H9 (cell line): ENCODE data around the gene MANSC4. TPM values are rescaled to one million over a fixed set of nuclear protein-coding genes. Genes with fewer than 3 reads are reported as not detected.

Experiments
- DNase-seq: peaks from one replicate; pipeline ENCODE4 v3.0.0-alpha.2; 2017
- H2AFZ ChIP-seq: one replicate; pipeline ENCODE4 v1.6.1; 2013; ENCODE audit warnings: mild to moderate bottlenecking, low read length, control low read depth, moderate library complexity
- H2AK5ac ChIP-seq: 2 replicates; pipeline ENCODE4 v1.6.1; 2013; ENCODE audit warnings: low read length, control low read depth, mixed read lengths; ENCODE audit not compliant: insufficient read length
- H2BK120ac ChIP-seq: one replicate; pipeline ENCODE4 v1.6.1; 2013; ENCODE audit warnings: low read depth, mild to moderate bottlenecking, low read length, control low read depth, inconsistent platforms; ENCODE audit not compliant: poor library complexity, severe bottlenecking
- H2BK12ac ChIP-seq: 2 replicates; pipeline ENCODE4 v1.6.1; 2013; ENCODE audit warnings: low read length, control low read depth, mixed read lengths, low read depth; ENCODE audit not compliant: insufficient read length
- H2BK15ac ChIP-seq: 2 replicates; pipeline ENCODE4 v1.6.1; 2013; ENCODE audit warnings: low read depth, low read length, control low read depth
- H2BK20ac ChIP-seq: one replicate; pipeline ENCODE4 v1.6.1; 2013; ENCODE audit warnings: low read depth, mild to moderate bottlenecking, low read length, control low read depth, inconsistent platforms; ENCODE audit not compliant: poor library complexity, severe bottlenecking
- H2BK5ac ChIP-seq: 2 replicates; pipeline ENCODE4 v1.6.1; 2013; ENCODE audit warnings: low read length, control low read depth, mixed read lengths; ENCODE audit not compliant: insufficient read length
- H3K14ac ChIP-seq: 2 replicates; pipeline ENCODE4 v1.6.1; 2013; ENCODE audit warnings: low read length, control low read depth; ENCODE audit not compliant: insufficient read depth
- H3K18ac ChIP-seq: 2 replicates; pipeline ENCODE4 v1.6.1; 2013; ENCODE audit warnings: low read depth, mild to moderate bottlenecking, mixed read lengths, low read length, control low read depth; ENCODE audit not compliant: insufficient read length
- H3K23ac ChIP-seq: 2 replicates; pipeline ENCODE4 v1.6.1; 2013; ENCODE audit warnings: low read length, control low read depth, mixed read lengths, low read depth; ENCODE audit not compliant: insufficient read length
- H3K23me2 ChIP-seq: 2 replicates; pipeline ENCODE4 v1.6.1; 2013; ENCODE audit warnings: low read depth, mild to moderate bottlenecking, mixed read lengths, low read length, control low read depth; ENCODE audit not compliant: insufficient read length, poor library complexity, severe bottlenecking
- H3K27ac ChIP-seq: 2 replicates; pipeline ENCODE4 v1.5.1; 2013; ENCODE audit warnings: low read length, control low read depth, mixed read lengths, low read depth; ENCODE audit not compliant: insufficient read length
- H3K27me3 ChIP-seq: 2 replicates; pipeline ENCODE4 v1.6.1; 2013; ENCODE audit warnings: low read length, control low read depth, inconsistent platforms; ENCODE audit not compliant: insufficient read depth
- H3K4ac ChIP-seq: 2 replicates; pipeline ENCODE4 v1.6.1; 2013; ENCODE audit warnings: low read depth, mild to moderate bottlenecking, control low read depth, inconsistent platforms, low read length, moderate library complexity
- H3K4me1 ChIP-seq: 2 replicates; pipeline ENCODE4 v1.6.1; 2013; ENCODE audit warnings: low read length, control low read depth, inconsistent platforms; ENCODE audit not compliant: insufficient read depth
- H3K4me2 ChIP-seq: 2 replicates; pipeline ENCODE4 v1.6.1; 2013; ENCODE audit warnings: low read length, control low read depth, mixed read lengths; ENCODE audit not compliant: insufficient read length, insufficient read depth
- H3K56ac ChIP-seq: 2 replicates; pipeline ENCODE4 v1.6.1; 2013; ENCODE audit warnings: low read depth, mild to moderate bottlenecking, mixed read lengths, low read length, control low read depth; ENCODE audit not compliant: insufficient read length
- H3K79me1 ChIP-seq: 2 replicates; pipeline ENCODE4 v1.6.1; 2013; ENCODE audit warnings: low read depth, mild to moderate bottlenecking, moderate library complexity, low read length, control low read depth, inconsistent platforms; ENCODE audit not compliant: insufficient read depth, poor library complexity, severe bottlenecking
- H3K79me2 ChIP-seq: 2 replicates; pipeline ENCODE4 v1.6.1; 2013; ENCODE audit warnings: low read length, control low read depth, inconsistent platforms; ENCODE audit not compliant: insufficient read depth
- H3K9ac ChIP-seq: 2 replicates; pipeline ENCODE4 v1.6.1; 2013; ENCODE audit warnings: low read length, control low read depth, mixed read lengths; ENCODE audit not compliant: insufficient read length; ENCODE audit errors: extremely low read depth
- H3K9me3 ChIP-seq: one replicate; pipeline ENCODE4 v1.6.1; 2013; ENCODE audit warnings: low read depth, low read length, inconsistent platforms; ENCODE audit not compliant: control insufficient read depth
- H3T11ph ChIP-seq: one replicate; pipeline ENCODE4 v1.6.1; 2013; ENCODE audit warnings: mild to moderate bottlenecking, low read length, control low read depth, inconsistent platforms
- H4K20me1 ChIP-seq: one replicate; pipeline ENCODE4 v1.6.1; 2013; ENCODE audit not compliant: control insufficient read depth, insufficient read length, insufficient read depth
- H4K5ac ChIP-seq: 2 replicates; pipeline ENCODE4 v1.6.1; 2013; ENCODE audit warnings: low read depth, mild to moderate bottlenecking, mixed read lengths, low read length, control low read depth; ENCODE audit not compliant: insufficient read length
- H4K8ac ChIP-seq: replicated peaks from 2 replicates; pipeline ENCODE4 v1.6.1; 2013; ENCODE audit warnings: low read length, control low read depth, mixed read lengths, low read depth; ENCODE audit not compliant: insufficient read length
- H4K91ac ChIP-seq: 2 replicates; pipeline ENCODE4 v1.6.1; 2013; ENCODE audit warnings: low read depth, mild to moderate bottlenecking, moderate library complexity, mixed read lengths, low read length, control low read depth; ENCODE audit not compliant: insufficient read length
- H3K27ac Mint-ChIP-seq, 3 experiments: 2 replicates in 2 of 3; 3 replicates in 1 of 3; pipeline ENCODE4 v1.8.0; 2020 to 2021; ENCODE audit warnings: mixed read lengths in 3 of 3, mild to moderate bottlenecking in 1 of 3, moderate library complexity in 1 of 3
- H3K27me3 Mint-ChIP-seq: 2 replicates; pipeline ENCODE4 v1.8.0; 2021; ENCODE audit warnings: low read depth, mild to moderate bottlenecking, moderate library complexity, mixed read lengths
- H3K36me3 Mint-ChIP-seq, 3 experiments: 2 replicates in 2 of 3; 3 replicates in 1 of 3; pipeline ENCODE4 v1.8.0; 2020 to 2021; ENCODE audit warnings: low read depth in 3 of 3, mixed read lengths in 3 of 3; ENCODE audit not compliant: insufficient read depth in 1 of 3
- H3K4me1 Mint-ChIP-seq, 2 experiments: 2 replicates each; pipeline ENCODE4 v1.8.0; 2020; ENCODE audit warnings: mixed read lengths in 2 of 2
- H3K4me3 Mint-ChIP-seq, 2 experiments: 2 replicates in 1 of 2; 3 replicates in 1 of 2; pipeline ENCODE4 v1.8.0; 2020 to 2021; ENCODE audit warnings: mild to moderate bottlenecking in 2 of 2, mixed read lengths in 2 of 2, moderate library complexity in 1 of 2
- H3K9me3 Mint-ChIP-seq, 2 experiments: 2 replicates in 1 of 2; 3 replicates in 1 of 2; pipeline ENCODE4 v1.8.0; 2020; ENCODE audit warnings: mild to moderate bottlenecking in 2 of 2, mixed read lengths in 2 of 2, moderate library complexity in 1 of 2
- WGBS: extraction: QIAGEN DNeasy Blood & Tissue Kit; methylation state at CpG from one replicate; pipeline ENCODE4 v1.1.7; 2013; ENCODE audit warnings: missing lambda C conversion rate, low lambda C conversion rate, mixed read lengths; ENCODE audit not compliant: insufficient read length; ENCODE audit errors: extremely low coverage; 5-methylcytosine and 5-hydroxymethylcytosine counted together
- total RNA-seq: library from RNA; stranded (reverse); gene quantifications from 2 replicates; pipeline ENCODE4 v1.2.1, GENCODE V29; 2021
- TF ChIP-seq, protein P1 (sequence below): fragments of 200-600 bp; sonication (generic); conservative IDR thresholded peaks from 3 replicates; pipeline ENCODE4 v1.8.0; 2021; ENCODE audit warnings: antibody characterized with exemption, mild to moderate bottlenecking

MANSC4 gene
- total RNA-seq, 1 experiment from 2014 or later: not detected

DNA sequence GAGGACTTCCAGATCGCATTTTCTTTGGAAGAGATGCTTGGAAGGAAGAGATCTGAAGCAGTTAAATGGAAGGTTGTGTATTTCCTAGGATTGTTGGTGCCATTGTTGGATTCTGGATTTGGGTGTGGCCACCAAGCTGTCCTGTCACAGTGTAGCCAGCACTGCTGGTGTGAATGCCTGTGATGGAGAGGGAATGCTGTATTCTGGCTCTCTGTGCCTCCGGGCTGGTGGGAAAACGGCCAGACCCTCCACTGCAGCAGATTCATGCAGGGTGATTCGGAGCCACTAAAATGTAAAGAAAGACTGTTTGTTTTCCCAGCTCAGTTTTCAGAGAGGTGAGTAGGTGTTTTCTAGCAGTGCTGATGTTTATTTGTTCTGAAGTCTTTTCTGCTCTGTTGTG is 30.7 kb upstream of the MANSC4 start:
- H3K36me3 Mint-ChIP-seq: no peaks in the 10 kb centered on the region; a peak in 1 of 7 replicates
- TF ChIP-seq, protein P1, sequence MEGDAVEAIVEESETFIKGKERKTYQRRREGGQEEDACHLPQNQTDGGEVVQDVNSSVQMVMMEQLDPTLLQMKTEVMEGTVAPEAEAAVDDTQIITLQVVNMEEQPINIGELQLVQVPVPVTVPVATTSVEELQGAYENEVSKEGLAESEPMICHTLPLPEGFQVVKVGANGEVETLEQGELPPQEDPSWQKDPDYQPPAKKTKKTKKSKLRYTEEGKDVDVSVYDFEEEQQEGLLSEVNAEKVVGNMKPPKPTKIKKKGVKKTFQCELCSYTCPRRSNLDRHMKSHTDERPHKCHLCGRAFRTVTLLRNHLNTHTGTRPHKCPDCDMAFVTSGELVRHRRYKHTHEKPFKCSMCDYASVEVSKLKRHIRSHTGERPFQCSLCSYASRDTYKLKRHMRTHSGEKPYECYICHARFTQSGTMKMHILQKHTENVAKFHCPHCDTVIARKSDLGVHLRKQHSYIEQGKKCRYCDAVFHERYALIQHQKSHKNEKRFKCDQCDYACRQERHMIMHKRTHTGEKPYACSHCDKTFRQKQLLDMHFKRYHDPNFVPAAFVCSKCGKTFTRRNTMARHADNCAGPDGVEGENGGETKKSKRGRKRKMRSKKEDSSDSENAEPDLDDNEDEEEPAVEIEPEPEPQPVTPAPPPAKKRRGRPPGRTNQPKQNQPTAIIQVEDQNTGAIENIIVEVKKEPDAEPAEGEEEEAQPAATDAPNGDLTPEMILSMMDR: no peak

More for the DNA sequence above, 30.7 kb upstream of the MANSC4 start:
- H3K18ac ChIP-seq: no peak overlapping the region
- no peak overlapping the region for H4K8ac ChIP-seq
- peaks cover 0 to 7% of the 10 kb centered on the region in 2 experiments; a peak in 3 of 4 replicates for H3K4me1 Mint-ChIP-seq
- DNase-seq: no peak
- H3K23ac ChIP-seq: no peak overlapping the region
- H2AK5ac ChIP-seq: no peak overlapping the region
- H4K5ac ChIP-seq: no peak overlapping the region
- WGBS: no CpG with 5 or more reads among the region's 4 CpGs
- H3K27me3 ChIP-seq: no peaks in the 10 kb centered on the region
- no peaks in the 10 kb centered on the region for H3K79me1 ChIP-seq
- H2BK5ac ChIP-seq: no peak overlapping the region
- H3T11ph ChIP-seq: no peak overlapping the region
- H3K79me2 ChIP-seq: no peaks in the 10 kb centered on the region
- H3K27me3 Mint-ChIP-seq: peaks cover 4% of the 10 kb centered on the region
- H3K27ac ChIP-seq: no peak overlapping the region
- no peak overlapping the region for H3K4me3 Mint-ChIP-seq
- no peak overlapping the region for H4K91ac ChIP-seq
- H2BK15ac ChIP-seq: no peak overlapping the region
- no peak overlapping the region for H3K27ac Mint-ChIP-seq
- no peak overlapping the region for H2BK120ac ChIP-seq
- no peaks in the 10 kb centered on the region for H4K20me1 ChIP-seq
- H3K9me3 Mint-ChIP-seq: peaks cover 0 to 3% of the 10 kb centered on the region in 2 experiments; a peak in 1 of 5 replicates
- no peaks in the 10 kb centered on the region for H3K9me3 ChIP-seq
- no peak overlapping the region for H3K4ac ChIP-seq
- H2AFZ ChIP-seq: no peak overlapping the region
- no peak overlapping the region for H3K56ac ChIP-seq
- no peaks in the 10 kb centered on the region for H3K23me2 ChIP-seq
- H3K4me2 ChIP-seq: no peak overlapping the region
- no peaks in the 10 kb centered on the region for H3K4me1 ChIP-seq
- no peak overlapping the region for H3K14ac ChIP-seq
- H2BK20ac ChIP-seq: no peak overlapping the region
- H2BK12ac ChIP-seq: no peak overlapping the region
- no peak overlapping the region for H3K9ac ChIP-seq
